GM18870 (cell line): ENCODE measurements around the gene HGD.
A peak's percentile ranks its signal among the peaks of the same experiment; 100 is the strongest.
"Not testable (repeated sequence)": the region's sequence is repeated elsewhere in the genome, so short reads cannot be mapped to it uniquely, and the experiment has no call there.

Experiments
- ATAC-seq: cut with Tn5 transposase; IDR thresholded peaks from one replicate; pipeline ENCODE4 v1.9.1; 2021; ENCODE audit warnings: moderate library complexity; ENCODE audit not compliant: unreplicated experiment

Gene HGD

DNA sequence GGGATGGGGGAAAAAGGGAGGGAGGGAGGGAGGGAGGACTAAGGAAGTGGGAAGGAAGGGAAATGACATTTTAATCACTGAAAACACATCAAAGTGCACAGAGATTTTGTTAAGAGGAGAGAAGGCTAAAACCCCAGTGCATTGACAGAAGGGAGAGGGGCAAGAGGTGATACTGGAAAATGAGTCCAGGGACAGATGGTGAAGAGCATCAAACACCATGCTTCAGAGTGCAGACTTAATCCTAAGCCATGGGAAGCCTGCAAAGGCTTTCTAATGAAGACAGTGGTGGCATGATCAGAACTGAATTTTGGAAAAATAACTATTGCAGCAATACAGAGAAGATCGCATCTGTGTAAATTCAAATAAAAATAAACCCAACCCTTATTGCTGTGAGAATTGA, 41.8 kb downstream of the HGD start:
- no peak for ATAC-seq

DNA sequence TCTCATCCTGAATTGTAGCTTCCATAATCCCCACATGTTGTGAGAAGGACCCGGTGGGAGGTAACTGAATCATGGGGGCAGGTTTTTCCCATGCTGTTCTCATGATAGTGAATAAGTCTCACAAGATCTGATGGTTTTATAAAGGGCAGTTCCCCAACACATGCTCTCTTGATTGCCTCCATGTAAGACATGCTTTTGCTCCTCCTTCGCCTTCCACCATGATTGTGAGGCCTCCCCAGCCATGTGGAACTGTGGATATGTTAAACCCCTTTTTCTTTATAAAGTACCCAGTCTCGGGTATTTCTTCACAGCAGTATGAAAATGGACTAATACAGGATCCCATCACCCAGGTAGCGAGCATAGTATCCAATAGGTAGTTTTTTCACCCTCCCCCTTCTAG, 43.2 kb downstream of the HGD start:
- not testable (repeated sequence) for ATAC-seq

DNA sequence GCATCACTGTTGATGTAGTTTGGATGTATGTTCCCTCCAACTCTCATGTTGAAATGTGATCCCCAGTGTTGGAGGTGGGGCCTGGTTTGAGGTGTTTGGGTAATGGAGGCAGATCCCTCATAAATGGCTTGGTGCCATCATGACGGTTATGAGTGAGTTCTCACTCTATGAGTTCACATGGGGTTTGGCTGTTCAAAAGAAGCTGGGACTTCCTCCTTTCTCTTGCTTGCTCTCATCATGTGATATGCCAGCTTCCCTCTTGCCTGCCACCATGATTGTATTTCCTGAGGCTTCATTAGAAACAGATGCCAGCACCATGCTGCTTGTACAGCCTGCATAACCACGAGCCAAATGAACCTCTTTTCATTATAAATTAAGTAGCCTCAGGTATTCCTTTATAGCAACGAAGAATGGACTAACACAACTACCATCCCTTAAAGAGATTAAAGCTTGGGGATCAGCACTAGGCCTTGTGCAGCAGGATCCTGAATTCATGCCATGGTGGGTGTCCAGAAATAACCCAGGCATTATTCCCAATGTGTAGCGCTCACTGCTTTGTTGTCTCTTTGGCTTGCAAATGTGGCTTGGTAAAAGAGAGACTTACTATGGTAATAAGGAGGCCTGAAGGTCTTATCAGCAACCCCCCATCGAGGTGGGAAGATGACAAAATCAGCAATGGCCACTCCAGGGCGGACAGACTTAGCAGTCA, 44.0 kb downstream of the HGD start:
- no peak for ATAC-seq

DNA sequence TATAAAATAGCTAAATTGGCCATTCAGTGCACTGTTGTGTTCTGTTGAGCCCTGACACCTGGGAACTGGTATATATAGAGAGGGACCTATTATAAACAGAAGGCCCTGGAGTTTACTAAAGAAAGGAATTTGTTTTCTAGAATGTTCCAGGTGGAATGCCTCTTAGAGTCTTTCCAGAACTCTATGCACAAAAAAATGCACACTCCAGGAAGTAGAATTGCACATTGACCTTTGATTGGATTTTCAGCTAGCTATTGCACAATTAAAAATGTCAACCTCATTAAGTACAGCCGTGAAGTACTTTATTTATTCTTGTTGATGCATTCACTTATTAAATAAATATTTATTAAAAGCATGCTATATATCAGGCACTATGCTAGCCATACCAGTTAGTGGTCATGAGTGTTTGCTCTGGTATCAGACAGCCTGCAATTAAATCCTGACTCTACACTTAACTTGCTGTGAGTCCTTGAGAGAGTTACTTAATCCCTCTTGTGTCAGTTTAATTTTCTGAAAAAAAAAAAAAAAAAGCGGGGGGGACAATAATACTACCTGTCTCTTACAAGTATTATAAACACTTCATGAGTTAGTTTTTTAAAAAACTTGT, 45.1 kb downstream of the HGD start:
- ATAC-seq, result no peak

DNA sequence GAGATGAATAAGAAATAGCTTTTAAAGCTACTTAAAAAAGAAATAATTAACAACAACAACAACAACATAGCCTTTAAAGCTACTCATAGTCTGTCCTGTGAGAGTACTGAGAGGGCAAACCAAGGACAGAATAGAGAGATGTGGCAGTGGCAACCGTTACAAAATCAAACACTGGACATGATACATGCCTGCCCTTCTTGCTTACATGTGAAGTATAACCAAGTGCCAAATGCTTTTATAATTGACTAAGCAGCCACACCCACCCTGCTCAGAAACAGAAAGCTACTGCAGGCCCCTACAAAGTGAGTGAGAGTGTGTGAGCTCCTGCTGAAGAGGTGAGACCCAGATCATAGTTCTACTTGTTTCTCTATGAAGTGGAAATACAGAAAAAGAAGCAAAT, 47.5 kb downstream of the HGD start:
- ATAC-seq, result no peak

DNA sequence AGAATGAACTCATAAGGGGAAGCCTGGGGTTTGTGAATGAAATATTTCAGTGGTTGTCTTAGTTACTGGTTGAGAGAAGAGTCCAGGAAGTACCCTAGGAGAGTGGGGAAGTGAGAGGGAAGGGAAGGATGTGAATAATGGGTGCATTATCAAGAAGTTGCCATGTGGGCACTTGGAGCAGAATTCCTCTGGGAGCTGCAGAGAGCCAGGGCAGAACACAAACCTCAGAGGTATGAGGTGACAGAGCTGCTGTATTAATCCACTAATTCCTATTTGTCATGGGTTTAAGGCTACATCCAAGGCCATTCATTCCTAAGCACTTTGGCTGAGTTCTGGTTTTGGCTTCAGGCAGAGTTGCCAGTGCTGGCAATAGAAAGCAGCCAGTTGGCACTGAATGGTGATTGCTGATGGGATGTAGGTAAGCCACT, 56.9 kb downstream of the HGD start:
- ATAC-seq, result no peak

DNA sequence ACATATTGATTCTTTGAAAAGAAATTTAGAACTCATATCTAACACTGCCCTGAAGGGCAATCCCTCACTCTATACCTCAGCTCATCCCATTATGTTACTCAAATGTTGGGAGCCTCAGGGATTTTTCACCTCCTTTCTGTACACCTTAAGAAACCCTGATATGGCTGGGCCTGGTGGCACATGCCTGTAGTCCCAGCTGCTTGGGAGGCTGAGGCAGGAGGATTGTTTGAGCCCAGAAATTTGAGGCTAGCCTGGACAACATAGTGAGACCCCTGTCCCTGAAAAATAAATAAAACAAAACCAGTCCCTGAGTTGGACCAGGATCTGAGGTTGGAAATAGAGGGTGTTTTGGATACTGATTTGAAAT, 58.3 kb downstream of the HGD start:
- no peak for ATAC-seq

DNA sequence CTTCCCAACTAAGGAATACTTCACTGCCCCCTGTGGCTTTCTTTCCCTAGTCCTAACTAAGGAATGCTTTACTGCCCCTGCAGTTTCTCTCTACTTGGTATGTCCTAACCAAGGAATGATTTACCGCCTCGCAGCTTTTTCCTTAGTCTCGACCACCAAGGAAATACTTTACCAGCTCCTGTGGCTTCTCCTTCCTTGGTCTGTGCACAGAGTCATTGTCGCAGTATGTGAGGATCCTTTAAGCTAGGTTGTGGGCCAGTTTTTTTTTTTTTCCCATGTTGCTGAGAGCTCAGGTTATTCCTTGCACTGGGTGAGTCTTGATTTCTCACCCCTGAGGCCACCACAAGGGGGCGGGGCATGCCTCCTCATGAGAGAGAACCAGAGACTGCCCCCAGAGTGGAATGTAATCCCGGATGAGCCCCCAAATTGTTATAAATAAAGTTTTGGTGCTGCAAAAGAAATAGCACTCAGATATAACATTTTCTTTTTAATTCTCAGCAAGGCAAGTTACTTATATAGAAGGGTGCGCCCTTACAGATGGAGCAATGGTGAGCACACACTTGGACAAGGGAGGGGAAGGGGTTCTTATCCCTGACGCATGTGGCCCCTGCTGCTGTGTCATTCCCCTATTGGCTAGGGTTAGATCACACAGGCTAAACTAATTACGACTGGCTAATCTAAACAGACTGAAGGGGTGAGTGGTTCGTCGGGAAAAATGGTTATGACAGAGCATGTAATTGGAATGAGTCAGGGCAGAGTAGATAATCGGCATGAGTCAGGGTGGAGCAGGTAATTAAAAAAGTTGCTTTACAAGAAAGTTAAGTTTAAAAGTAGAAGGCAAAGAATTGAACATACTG, 58.9 kb downstream of the HGD start:
- ATAC-seq, result no peak

DNA sequence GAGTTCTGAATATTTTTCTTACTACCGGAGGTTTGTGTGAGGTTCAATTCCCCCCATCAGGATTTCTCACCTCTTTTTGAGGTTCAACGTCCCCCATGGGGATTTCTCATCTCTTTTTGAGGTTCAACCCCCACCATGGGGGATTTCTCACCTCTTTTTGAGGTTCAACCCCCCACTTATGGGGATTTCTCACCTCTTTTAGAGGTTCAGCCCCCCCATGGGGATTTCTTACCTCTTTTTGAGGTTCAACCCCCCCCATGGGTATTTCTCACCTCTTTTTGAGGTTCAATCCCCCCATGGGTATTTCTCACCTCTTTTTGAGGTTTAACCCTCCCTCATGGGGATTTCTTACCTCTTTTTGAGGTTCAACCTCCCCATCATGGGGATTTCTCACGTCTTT, 59.6 kb downstream of the HGD start:
- no peak for ATAC-seq

DNA sequence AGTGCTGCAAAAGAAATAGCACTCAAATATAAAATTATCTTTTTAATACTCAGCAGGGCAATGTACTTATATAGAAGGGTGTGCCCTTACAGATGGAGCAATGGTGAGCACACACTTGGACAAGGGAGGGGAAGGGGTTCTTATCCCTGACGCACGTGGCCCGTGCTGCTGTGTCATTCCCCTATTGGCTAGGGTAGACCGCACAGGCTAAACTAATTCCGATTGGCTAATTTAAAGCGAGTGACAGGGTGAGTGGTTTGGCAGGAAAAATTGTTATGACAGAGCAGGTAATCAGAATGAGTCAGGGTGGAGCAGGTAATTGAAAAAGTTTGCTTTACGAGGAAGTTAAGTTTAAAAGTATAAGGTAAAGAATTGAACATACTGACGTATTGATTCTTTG, 65.3 kb downstream of the HGD start:
- ATAC-seq, result not testable (repeated sequence)

DNA sequence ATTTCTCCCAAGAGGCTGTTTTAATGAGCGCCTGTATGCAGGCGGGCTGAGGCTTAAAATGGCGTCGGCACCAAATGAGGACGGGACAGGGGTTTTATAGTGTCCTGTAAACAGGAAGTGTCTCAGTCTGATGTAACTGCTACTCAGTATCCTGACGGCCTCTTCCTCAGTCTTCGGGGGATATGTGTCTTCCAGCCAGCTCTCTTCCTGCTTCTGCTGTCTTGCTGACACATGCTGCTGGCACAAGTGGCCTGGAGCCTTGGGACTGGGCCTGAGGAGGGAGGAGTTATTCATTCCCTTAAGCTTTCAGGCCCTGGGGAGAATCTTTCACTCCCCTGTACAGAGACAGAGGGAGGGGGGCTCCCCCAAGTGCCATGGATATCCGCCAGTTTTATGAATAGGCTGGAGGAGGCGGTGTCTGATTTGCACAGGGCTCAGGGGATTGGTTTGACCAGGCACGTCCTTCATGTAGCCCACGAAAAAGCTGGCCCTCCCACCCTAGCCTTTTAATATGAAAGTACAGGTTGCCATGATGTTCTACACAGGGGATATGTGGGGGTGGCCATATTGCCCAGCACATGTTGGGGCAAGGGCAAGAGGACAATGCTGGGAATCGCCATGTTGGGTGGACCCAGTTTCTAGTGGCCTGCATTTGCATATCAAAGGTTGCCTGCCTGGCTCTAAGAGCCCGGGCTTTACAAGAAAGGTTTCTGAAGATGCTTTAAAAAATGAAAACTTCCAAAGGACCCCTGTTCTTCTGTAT, 66.0 kb downstream of the HGD start:
- no peak for ATAC-seq

DNA sequence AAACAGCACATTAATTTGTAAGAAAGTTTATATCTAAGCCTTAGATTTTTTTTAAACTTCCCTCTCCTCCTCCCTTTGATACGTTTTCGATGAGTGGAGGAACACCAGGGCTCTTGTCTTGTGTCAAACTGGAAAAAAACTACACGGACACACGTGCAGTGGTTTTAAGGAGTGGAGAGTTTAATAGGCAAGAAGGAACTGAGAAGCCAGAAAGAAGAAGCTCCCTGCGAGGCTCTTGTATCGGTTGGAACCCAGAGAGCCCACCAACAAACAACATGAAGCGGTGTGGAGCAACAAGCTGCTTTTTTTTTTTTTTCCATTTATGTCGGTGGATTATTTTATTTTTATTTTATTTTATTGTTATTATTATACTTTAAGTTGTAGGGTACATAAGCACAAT, 67.3 kb downstream of the HGD start:
- no peak for ATAC-seq

DNA sequence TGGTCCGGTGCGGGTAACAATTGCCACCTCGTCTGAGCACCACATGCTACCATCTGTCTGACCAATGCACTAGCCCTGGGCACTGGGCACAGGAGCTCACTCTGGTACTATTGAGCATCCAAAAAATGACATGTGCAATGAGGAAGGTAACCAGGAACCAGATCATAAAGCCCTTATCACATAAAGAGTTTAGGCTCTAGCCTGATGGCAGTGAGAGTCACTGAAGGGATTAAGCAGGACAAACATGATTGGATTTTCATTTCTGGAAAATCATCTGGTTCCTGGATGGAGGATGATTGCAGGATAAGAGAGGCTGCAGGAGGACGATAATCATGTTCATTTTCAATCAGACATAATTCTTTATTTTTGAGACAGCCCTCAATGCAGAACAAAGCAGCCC, 73.5 kb downstream of the HGD start:
- ATAC-seq, result no peak

DNA sequence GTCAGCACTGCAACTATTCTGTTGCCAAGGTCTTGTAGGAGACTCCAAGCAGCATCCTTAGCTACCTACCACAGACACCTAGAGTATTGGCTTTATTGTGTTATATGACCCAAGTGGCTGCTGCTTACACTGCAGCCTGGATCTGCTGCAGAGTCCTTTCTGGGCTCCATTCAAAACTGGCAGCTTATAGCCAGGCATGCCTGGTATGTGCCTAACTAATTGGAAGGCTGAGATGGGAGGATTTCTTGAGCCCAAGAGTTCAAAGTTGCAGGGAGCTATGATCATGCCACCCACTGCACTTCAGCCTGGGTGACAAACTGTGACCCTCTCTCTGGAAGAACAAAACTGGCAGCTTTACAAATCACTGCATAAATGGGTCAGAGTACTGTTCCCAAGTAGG, 77.3 kb downstream of the HGD start:
- ATAC-seq, result no peak

DNA sequence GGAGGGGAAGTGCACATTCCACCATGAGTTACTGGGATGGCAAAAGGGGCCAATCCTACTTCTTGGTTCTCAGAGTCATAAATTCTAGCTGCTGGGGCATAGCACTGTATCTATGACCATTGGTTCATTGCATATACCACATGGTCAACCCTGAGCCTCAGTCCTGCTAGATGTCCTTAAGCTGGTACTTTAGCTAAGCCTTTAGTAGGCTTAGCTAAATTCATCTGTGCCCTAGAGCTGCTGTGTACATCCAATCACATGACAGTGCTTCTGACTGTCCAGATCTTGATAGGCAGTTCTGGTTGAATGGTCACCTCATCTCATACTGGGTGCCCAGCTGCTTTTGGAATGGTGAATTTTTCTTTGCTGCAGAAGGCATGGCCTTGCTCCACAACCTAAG, 77.7 kb downstream of the HGD start:
- ATAC-seq, result no peak

DNA sequence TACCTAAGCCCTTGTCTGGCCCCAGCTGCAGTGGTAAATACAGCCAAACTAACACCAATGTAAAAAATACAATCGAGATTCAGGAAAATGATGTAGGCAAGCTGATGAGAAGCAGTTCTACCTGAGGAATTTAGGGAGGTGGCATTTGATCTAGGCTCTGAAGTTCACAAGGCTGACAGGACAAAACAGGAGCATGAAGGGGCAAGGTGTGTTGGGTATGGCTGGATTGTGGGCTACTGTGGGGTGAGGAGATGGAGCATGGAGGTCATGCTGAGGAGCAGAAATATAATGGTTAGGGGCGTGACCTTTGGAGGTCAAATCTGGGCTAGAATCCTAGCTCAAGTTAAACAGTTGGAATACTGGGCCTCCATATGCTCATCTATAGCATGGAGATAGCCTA, 79.4 kb downstream of the HGD start:
- ATAC-seq, result no peak

DNA sequence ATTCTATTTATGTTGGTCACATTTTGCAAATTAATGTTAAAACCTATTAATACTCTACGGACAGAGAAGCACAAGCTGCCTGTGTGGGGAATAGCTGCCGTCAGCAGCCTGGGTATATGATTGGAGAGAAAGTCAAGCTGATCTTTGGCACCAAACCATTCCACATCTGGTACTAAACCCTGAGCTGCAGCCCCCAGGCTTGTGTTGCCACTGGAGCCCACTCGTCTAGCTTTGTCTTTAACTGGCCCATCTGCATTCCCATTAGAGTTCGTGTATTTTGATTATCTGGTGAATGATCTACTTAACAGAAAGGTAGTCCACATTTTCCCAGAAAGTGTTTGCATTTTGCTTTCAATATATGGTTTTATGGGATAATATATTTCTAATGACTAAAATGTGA, 80.5 kb downstream of the HGD start:
- no peak for ATAC-seq

DNA sequence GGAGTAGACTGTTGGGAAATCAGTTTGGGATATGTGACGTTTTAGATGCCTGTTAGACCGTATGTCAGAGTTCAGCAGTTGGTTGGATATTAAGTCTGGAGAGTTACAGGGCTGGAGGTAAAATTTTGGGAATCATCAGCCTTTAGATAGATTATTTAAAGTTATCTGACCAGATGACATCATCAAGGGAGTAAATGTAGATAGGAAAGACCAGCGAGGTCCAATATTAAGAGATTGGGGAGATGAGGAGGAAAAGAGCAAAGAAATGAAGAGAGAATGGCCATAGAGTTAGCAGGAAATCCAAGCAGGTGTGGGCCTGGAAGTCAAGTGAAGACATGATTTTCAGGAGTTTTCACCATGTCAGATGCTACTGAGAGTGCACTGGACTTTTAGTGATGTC, 82.8 kb downstream of the HGD start:
- ATAC-seq, result no peak

DNA sequence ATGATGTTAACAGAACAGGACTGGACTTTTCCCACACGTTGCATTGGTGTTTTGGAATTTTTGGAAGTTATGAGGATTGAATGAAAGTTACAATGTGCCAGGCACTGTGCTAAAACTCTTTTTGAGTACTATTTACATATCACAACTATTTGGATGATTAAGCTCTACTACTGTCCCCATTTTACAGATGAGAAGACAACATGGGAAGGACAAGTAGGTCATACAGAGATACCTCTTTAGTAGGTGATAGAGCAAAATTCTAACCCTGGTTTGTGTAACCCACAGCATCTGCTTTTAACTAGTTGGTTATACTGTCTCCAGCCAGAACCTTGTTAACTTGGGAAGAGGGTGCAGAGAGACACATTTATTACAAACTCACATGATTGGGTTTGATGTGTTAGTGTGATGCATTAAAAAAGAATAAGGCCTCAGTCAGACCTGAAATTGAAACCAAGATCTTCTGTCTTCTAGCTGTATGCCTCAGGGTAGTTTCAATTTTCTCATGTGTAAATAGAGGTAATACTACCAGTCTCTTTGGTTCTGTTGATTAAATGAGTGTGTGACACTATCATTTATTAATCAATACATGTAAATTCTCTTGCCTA, 84.5 kb downstream of the HGD start:
- ATAC-seq, result peak; percentile 51

DNA sequence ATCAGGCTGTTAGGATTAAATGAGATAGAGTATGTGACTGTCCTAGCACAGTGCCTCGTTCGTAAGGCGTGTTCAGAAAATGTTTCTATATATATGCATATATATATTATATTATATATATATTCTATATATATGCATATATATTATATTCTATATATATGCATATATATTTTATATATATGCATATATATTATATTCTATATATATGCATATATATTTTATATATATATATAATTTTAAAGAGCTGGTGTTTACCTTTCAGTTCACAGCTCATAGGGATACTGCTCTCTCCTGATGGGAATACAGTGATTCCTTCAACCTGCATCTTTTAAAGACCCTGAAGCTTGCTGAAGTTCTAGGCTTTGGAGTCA, 85.2 kb downstream of the HGD start:
- ATAC-seq, result no peak
